GM18508 (cell line): Measurements from ENCODE around the gene ZDHHC8.

Experiments
- ATAC-seq: cut with Tn5 transposase; IDR thresholded peaks from one replicate; pipeline ENCODE4 v1.9.1; 2021; ENCODE audit warnings: moderate number of reproducible peaks; ENCODE audit not compliant: insufficient read depth, unreplicated experiment

ZDHHC8 gene

GRCh38 chr22:20112623-20113511 is 18.7 kb upstream of the ZDHHC8 start:
- ATAC-seq, result no peak

GRCh38 chr22:20113551-20114310 is 17.9 kb upstream of the ZDHHC8 start:
- no peak for ATAC-seq

GRCh38 chr22:20114506-20115475 is 16.8 kb upstream of the ZDHHC8 start:
- no peak for ATAC-seq

GRCh38 chr22:20115691-20116375 is 15.8 kb upstream of the ZDHHC8 start, which contains the start of gene RANBP1:
TSS of gene RANBP1 (plus strand) at chr22:20116104. CDS start at chr22:20116185, 81 bp downstream.
- ATAC-seq, result no peak

GRCh38 chr22:20116376-20116950 is 15.1 kb upstream of the ZDHHC8 start:
- ATAC-seq, result no peak

- ATAC-seq, result peak; percentile 48
Measured at GRCh38 chr22:20116951-20117632, 14.5 kb upstream of the ZDHHC8 start, which contains the start of gene TRMT2A. TSS of gene TRMT2A (minus strand) at chr22:20117226. CDS start at chr22:20116906, 320 bp downstream.

GRCh38 chr22:20117633-20118299 is 13.8 kb upstream of the ZDHHC8 start:
- no peak for ATAC-seq

- no peak for ATAC-seq
Measured at GRCh38 chr22:20118300-20119020, 13.1 kb upstream of the ZDHHC8 start.

GRCh38 chr22:20121856-20122415 is 9.7 kb upstream of the ZDHHC8 start:
- no peak for ATAC-seq

GRCh38 chr22:20123366-20124082 is 8.1 kb upstream of the ZDHHC8 start:
- no peak for ATAC-seq

GRCh38 chr22:20124083-20124787 is 7.4 kb upstream of the ZDHHC8 start:
- ATAC-seq, result no peak

GRCh38 chr22:20125201-20126174 is 6.1 kb upstream of the ZDHHC8 start:
- ATAC-seq, result no peak

GRCh38 chr22:20126284-20127029 is 5.1 kb upstream of the ZDHHC8 start:
- no peak for ATAC-seq

- no peak for ATAC-seq
Measured at GRCh38 chr22:20127318-20127868, 4.2 kb upstream of the ZDHHC8 start.
